SK-N-SH (cell line): Measurements from ENCODE around the gene GSG1L2. TPM values are rescaled to one million over a fixed set of nuclear protein-coding genes. Genes with fewer than 3 reads are reported as not detected.

Source experiments
- CTCF ChIA-PET: fragments of 300-600, 350-600 bp; formaldehyde crosslinking; extraction: SDS; loops from one replicate; lab custom pipeline; 2021; lab: Yijun Ruan, JAX
- POLR2A ChIA-PET: fragments of 350-600 bp; sonication (Branson Sonifier 250); formaldehyde crosslinking; extraction: SDS; loops from one replicate; lab custom pipeline; 2020; ENCODE audit warnings: antibody characterized with exemption, inconsistent platforms; lab: Yijun Ruan, JAX
- DNase-seq: peaks from one replicate; pipeline ENCODE4 v3.0.0; 2012
- H2AFZ ChIP-seq: fragments of 200-600 bp; sonication (generic); 2 replicates; pipeline ENCODE4 v1.8.1; 2016; ENCODE audit warnings: antibody characterized with exemption, mild to moderate bottlenecking, low read depth
- H3F3A ChIP-seq: fragments of 200-600 bp; sonication (generic); replicated peaks from 2 replicates; pipeline ENCODE3; 2016; ENCODE audit warnings: antibody characterized with exemption, mild to moderate bottlenecking; ENCODE audit not compliant: insufficient read depth
- H3K27ac ChIP-seq, 2 experiments: fragments of 200-500 bp in 1 of 2; fragments of 200-600 bp in 1 of 2; sonication (Bioruptor generic) in 1 of 2; sonication (generic), shearing (Covaris generic) in 1 of 2; 2 replicates each; pipeline versions ENCODE4 v1.5.1 to v1.6.1; 2014 to 2016; ENCODE audit warnings: low read depth in 2 of 2, inconsistent platforms in 1 of 2, low read length in 1 of 2, mild to moderate bottlenecking in 1 of 2, mixed read lengths in 1 of 2
- H3K27me3 ChIP-seq: fragments of 200-600 bp; sonication (generic), shearing (Covaris generic); 2 replicates; pipeline ENCODE4 v1.6.1; 2016; ENCODE audit warnings: mixed run types; ENCODE audit not compliant: insufficient read depth
- H3K36me3 ChIP-seq, 2 experiments: fragments of 200-500 bp in 1 of 2; fragments of 200-600 bp in 1 of 2; sonication (Bioruptor generic) in 1 of 2; sonication (generic) in 1 of 2; replicated peaks in 1 of 2; 2 replicates each; pipeline versions ENCODE3 to v1.5.1; 2014 to 2016; ENCODE audit warnings: low read length in 1 of 2, mild to moderate bottlenecking in 1 of 2; ENCODE audit not compliant: insufficient read depth in 2 of 2, control insufficient read depth in 1 of 2
- H3K4me1 ChIP-seq, 2 experiments: fragments of 200-500 bp in 1 of 2; fragments of 200-600 bp in 1 of 2; sonication (Bioruptor generic) in 1 of 2; sonication (generic), shearing (Covaris generic) in 1 of 2; 2 replicates each; pipeline versions ENCODE4 v1.5.1 to v1.6.1; 2014 to 2016; ENCODE audit warnings: low read depth in 1 of 2, low read length in 1 of 2, mixed run types in 1 of 2; ENCODE audit not compliant: insufficient read depth in 2 of 2, control insufficient read depth in 1 of 2
- H3K4me2 ChIP-seq: fragments of 200-600 bp; sonication (generic), shearing (Covaris generic); 2 replicates; pipeline ENCODE4 v1.6.1; 2017; ENCODE audit warnings: mixed run types
- H3K4me3 ChIP-seq, 2 experiments: fragments of 200-500 bp in 1 of 2; fragments of 200-600 bp in 1 of 2; sonication (Bioruptor generic) in 1 of 2; sonication (generic), shearing (Covaris generic) in 1 of 2; 2 replicates each; pipeline versions ENCODE4 v1.5.1 to v1.8.1; 2014 to 2016; ENCODE audit warnings: low read depth in 2 of 2, inconsistent platforms in 1 of 2, low read length in 1 of 2, mild to moderate bottlenecking in 1 of 2, mixed read lengths in 1 of 2, moderate library complexity in 1 of 2
- H3K79me2 ChIP-seq: fragments of 200-600 bp; sonication (generic); 2 replicates; pipeline ENCODE4 v1.8.1; 2017; ENCODE audit warnings: mild to moderate bottlenecking; ENCODE audit not compliant: insufficient read depth
- H3K9ac ChIP-seq: fragments of 200-600 bp; sonication (generic); 2 replicates; pipeline ENCODE4 v1.6.1; 2017; ENCODE audit warnings: mixed run types
- H3K9me2 ChIP-seq: fragments of 200-600 bp; sonication (generic); 2 replicates; pipeline ENCODE4 v1.6.1; 2017; ENCODE audit warnings: mixed run types
- H3K9me3 ChIP-seq: fragments of 200-600 bp; sonication (generic); 2 replicates; pipeline ENCODE4 v1.6.1; 2017; ENCODE audit warnings: mixed run types, mild to moderate bottlenecking, moderate library complexity
- H4K20me1 ChIP-seq: fragments of 200-600 bp; sonication (generic); 2 replicates; pipeline ENCODE4 v1.6.1; 2017; ENCODE audit warnings: mild to moderate bottlenecking, mixed run types; ENCODE audit not compliant: insufficient read depth
- ELF1 ChIP-seq: IDR thresholded peaks from 2 replicates; pipeline ENCODE4 v1.4.0; 2012
- EP300 ChIP-seq, 2 experiments: IDR thresholded peaks; 2 replicates each; pipeline versions ENCODE4 v1.4.0 to v1.6.1; 2012; ENCODE audit warnings: borderline replicate concordance in 1 of 2, low read depth in 1 of 2, low read length in 1 of 2
- EZH2phosphoT487 ChIP-seq: fragments of 200-600 bp; sonication (generic); IDR thresholded peaks from 2 replicates; pipeline ENCODE4 v1.6.1; 2017; ENCODE audit warnings: low read depth, mixed run types, mild to moderate bottlenecking, antibody characterized with exemption, moderate library complexity, borderline replicate concordance
- FOXM1 ChIP-seq: IDR thresholded peaks from 2 replicates; pipeline ENCODE4 v1.4.0; 2012; ENCODE audit warnings: low read depth, mild to moderate bottlenecking
- GABPA ChIP-seq: IDR thresholded peaks from 2 replicates; pipeline ENCODE4 v1.4.0; 2012; ENCODE audit warnings: low read depth, mild to moderate bottlenecking
- JUND ChIP-seq: IDR thresholded peaks from 2 replicates; pipeline ENCODE4 v1.4.0; 2012
- MXI1 ChIP-seq: IDR thresholded peaks from 2 replicates; pipeline ENCODE4 v1.6.1; 2012; ENCODE audit warnings: mild to moderate bottlenecking, low read depth, low read length, improper control_type of control experiment
- NRF1 ChIP-seq: IDR thresholded peaks from 2 replicates; pipeline ENCODE4 v1.6.1; 2012; ENCODE audit warnings: low read depth, mild to moderate bottlenecking, low read length
- POLR2AphosphoS5 ChIP-seq: IDR thresholded peaks from 2 replicates; pipeline ENCODE4 v1.6.1; 2012; ENCODE audit warnings: low read depth, low read length
- RAD21 ChIP-seq: IDR thresholded peaks from 2 replicates; pipeline ENCODE4 v1.6.1; 2012; ENCODE audit warnings: mild to moderate bottlenecking, low read length
- RFX5 ChIP-seq: IDR thresholded peaks from 2 replicates; pipeline ENCODE4 v1.6.1; 2012; ENCODE audit warnings: mild to moderate bottlenecking, improper control_type of control experiment, low read length
- SMC3 ChIP-seq: IDR thresholded peaks from 2 replicates; pipeline ENCODE4 v1.6.1; 2012; ENCODE audit warnings: low read depth, low read length, improper control_type of control experiment
- TCF12 ChIP-seq: IDR thresholded peaks from 2 replicates; pipeline ENCODE4 v1.4.0; 2012
- TEAD4 ChIP-seq: IDR thresholded peaks from 2 replicates; pipeline ENCODE4 v1.4.0; 2012; ENCODE audit warnings: mild to moderate bottlenecking, borderline replicate concordance; ENCODE audit not compliant: insufficient read depth
- YY1 ChIP-seq: IDR thresholded peaks from 2 replicates; pipeline ENCODE4 v1.4.0; 2012; ENCODE audit warnings: low read depth, mild to moderate bottlenecking
- WGBS: methylation state at CpG from one replicate; pipeline ENCODE4 v1.1.6; 2017; ENCODE audit warnings: low lambda C conversion rate; 5-methylcytosine and 5-hydroxymethylcytosine counted together
- polyA plus RNA-seq, 3 experiments: library from polyadenylated mRNA; depleted of rRNA; stranded (reverse); fragments of >200 nt; gene quantifications; 2 replicates each; pipeline ENCODE4 v1.2.3, GENCODE V29; 2012
- TF ChIP-seq, protein P1 (sequence below): IDR thresholded peaks from 2 replicates; pipeline ENCODE4 v1.4.0; 2012; ENCODE audit warnings: low read depth
- TF ChIP-seq, protein P2 (sequence below): IDR thresholded peaks from 2 replicates; pipeline ENCODE4; 2012
- TF ChIP-seq, protein P3 (sequence below): IDR thresholded peaks from 2 replicates; pipeline ENCODE4 v1.6.1; 2012; ENCODE audit warnings: mild to moderate bottlenecking, low read depth, low read length, moderate library complexity

The GSG1L2 gene
- polyA plus RNA-seq, 1 of the 3 experiments (the other 2 are of a cell fraction) = not detected

DNA sequence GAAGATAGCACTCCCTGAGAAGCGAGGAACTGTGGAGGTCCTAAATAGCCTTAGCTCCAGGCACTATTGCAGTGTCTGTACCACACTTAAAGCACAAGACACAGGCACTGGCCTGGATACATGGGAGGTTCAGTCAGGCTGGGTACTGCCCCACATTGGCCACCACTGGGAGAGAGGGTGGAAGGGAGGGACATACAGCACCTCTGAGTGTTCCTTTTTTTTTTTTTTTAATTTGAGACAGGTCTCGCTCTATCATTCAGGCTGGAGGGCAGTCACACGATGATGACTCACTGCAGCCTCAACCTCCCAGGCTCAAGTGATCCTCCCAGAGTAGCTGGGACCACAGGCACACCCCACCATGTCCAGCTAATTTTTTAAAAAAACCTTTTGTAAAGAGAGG lies 1.4 kb downstream of the GSG1L2 start (continued):
- TF ChIP-seq GABPA = no peak
- no peak for TF ChIP-seq ELF1

DNA sequence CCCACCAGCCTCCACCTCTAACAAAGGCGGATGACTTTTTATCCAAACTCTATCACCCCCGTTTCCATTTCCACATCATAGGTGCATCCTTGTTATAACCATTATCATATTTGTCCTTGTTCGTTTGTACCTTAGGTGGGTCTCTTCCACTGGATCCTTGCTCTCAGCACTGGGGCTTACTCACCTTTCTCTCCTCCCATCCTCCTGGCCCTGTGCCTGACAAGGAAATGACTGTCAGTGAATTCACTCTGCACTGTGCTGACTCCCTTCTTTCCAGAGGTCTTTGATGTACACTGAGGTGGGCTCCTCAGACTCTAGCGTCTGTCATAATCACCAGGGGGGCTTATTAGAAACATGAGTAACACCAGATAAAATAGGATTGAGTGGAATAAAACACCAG lies 3.1 kb downstream of the GSG1L2 start:
- Histone ChIP-seq H3K9me2 (no peaks in the 10 kb centered on the region), H3K9me3 (no peaks in the 10 kb centered on the region), H3K27me3 (peaks cover under 1% of the 10 kb centered on the region; the same call in 1 of the 2 replicates), H3K4me3 (no peak overlapping the region), H3K36me3 (no peaks in the 10 kb centered on the region), H3F3A (no peaks in the 10 kb centered on the region), H4K20me1 (no peaks in the 10 kb centered on the region), H2AFZ (no peak overlapping the region), H3K4me2 (no peak overlapping the region), H3K9ac (no peak overlapping the region), H3K27ac (no peak overlapping the region), H3K79me2 (no peaks in the 10 kb centered on the region), H3K4me1 (no peaks in the 10 kb centered on the region)
- DNase-seq = no peak
- CTCF ChIA-PET = no interaction called here
- TF ChIP-seq, protein P1, sequence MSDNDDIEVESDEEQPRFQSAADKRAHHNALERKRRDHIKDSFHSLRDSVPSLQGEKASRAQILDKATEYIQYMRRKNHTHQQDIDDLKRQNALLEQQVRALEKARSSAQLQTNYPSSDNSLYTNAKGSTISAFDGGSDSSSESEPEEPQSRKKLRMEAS = no peak
- TF ChIP-seq SMC3 (no peak), RAD21 (no peak), TEAD4 (no peak), EZH2phosphoT487 (no peak)
- POLR2A ChIA-PET = no interaction called here
- 10% methylated on average over 4 of the region's 4 CpGs for WGBS

DNA sequence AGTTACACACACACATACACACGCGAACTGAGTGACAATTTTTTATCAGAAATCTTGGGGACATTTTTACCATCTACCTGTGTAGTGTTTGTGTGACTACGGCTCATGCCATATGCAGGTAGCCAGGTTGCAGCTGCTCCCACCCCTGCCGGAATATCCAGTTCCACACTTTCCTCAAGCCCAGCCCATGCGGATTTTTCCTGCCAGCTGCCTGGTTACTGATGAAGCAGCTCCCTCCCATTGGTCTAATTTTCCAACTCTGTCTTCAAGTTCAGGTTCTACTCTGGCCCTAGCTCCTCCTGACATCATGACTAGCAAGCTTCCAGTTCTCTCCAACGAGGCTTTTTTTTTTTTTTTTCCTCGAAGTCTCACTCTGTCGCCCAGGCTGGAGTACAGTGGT lies 4.8 kb downstream of the GSG1L2 start:
- Histone ChIP-seq H3F3A (no peaks in the 10 kb centered on the region), H3K27ac (no peak overlapping the region), H3K4me2 (no peak overlapping the region), H3K9ac (no peak overlapping the region), H4K20me1 (no peaks in the 10 kb centered on the region), H2AFZ (no peak overlapping the region)
- peak; percentile 17 for DNase-seq
- TF ChIP-seq RFX5 = peak; percentile 98
- TF ChIP-seq RAD21 = no peak
- TF ChIP-seq, all 33 proteins: peak for 1
- Histone ChIP-seq H3K9me3 (no peaks in the 10 kb centered on the region), H3K9me2 (no peaks in the 10 kb centered on the region), H3K36me3 (no peaks in the 10 kb centered on the region), H3K79me2 (no peaks in the 10 kb centered on the region), H3K27me3 (peaks cover 13% of the 10 kb centered on the region; the same call in 1 of the 2 replicates), H3K4me3 (no peak overlapping the region), H3K4me1 (no peaks in the 10 kb centered on the region)
- WGBS = 28% methylated on average over 8 of the region's 8 CpGs
- ChIA-PET CTCF (no interaction called here), POLR2A (no interaction called here)

DNA sequence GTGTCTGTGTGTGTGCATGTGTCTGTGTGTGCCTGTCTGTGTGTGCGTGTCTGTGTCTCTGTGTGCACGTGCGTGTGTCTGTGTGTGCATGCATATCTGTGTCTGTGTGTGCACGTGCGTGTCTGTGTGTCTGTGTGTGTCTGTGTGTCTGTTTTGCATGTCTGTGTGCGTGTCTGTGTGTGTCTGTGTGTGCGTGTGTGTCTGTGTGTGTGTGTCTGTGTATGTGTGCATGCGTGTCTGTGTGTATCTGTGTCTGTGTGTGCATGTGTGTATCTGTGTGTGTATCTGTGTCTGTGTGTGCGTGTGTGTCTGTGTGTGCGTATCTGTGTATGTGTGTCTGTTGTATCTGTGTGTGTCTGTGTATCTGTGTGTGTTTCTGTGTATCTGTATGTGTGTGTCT lies 5.4 kb downstream of the GSG1L2 start:
- WGBS = 16% methylated on average over 5 of the region's 10 CpGs
- Histone ChIP-seq H2AFZ (no peak overlapping the region), H3K9me2 (no peaks in the 10 kb centered on the region), H3K79me2 (no peaks in the 10 kb centered on the region), H4K20me1 (no peaks in the 10 kb centered on the region), H3K4me1 (no peaks in the 10 kb centered on the region), H3K36me3 (no peaks in the 10 kb centered on the region), H3K27me3 (peaks cover 13% of the 10 kb centered on the region; the same call in 1 of the 2 replicates), H3K9ac (no peak overlapping the region), H3K4me3 (no peak overlapping the region), H3F3A (no peaks in the 10 kb centered on the region), H3K9me3 (no peaks in the 10 kb centered on the region), H3K4me2 (no peak overlapping the region), H3K27ac (no peak overlapping the region)
- CTCF ChIA-PET = no interaction called here
- no peak for DNase-seq
- POLR2A ChIA-PET = no interaction called here
- no peak for TF ChIP-seq SMC3
- TF ChIP-seq, protein P2, sequence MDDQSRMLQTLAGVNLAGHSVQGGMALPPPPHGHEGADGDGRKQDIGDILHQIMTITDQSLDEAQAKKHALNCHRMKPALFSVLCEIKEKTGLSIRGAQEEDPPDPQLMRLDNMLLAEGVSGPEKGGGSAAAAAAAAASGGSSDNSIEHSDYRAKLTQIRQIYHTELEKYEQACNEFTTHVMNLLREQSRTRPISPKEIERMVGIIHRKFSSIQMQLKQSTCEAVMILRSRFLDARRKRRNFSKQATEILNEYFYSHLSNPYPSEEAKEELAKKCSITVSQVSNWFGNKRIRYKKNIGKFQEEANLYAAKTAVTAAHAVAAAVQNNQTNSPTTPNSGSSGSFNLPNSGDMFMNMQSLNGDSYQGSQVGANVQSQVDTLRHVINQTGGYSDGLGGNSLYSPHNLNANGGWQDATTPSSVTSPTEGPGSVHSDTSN = no peak
- TF ChIP-seq POLR2AphosphoS5 = no peak
- TF ChIP-seq ELF1 = no peak
- TF ChIP-seq YY1 = no peak
- TF ChIP-seq MXI1 = no peak
- TF ChIP-seq FOXM1 = no peak
- TF ChIP-seq, protein P3, sequence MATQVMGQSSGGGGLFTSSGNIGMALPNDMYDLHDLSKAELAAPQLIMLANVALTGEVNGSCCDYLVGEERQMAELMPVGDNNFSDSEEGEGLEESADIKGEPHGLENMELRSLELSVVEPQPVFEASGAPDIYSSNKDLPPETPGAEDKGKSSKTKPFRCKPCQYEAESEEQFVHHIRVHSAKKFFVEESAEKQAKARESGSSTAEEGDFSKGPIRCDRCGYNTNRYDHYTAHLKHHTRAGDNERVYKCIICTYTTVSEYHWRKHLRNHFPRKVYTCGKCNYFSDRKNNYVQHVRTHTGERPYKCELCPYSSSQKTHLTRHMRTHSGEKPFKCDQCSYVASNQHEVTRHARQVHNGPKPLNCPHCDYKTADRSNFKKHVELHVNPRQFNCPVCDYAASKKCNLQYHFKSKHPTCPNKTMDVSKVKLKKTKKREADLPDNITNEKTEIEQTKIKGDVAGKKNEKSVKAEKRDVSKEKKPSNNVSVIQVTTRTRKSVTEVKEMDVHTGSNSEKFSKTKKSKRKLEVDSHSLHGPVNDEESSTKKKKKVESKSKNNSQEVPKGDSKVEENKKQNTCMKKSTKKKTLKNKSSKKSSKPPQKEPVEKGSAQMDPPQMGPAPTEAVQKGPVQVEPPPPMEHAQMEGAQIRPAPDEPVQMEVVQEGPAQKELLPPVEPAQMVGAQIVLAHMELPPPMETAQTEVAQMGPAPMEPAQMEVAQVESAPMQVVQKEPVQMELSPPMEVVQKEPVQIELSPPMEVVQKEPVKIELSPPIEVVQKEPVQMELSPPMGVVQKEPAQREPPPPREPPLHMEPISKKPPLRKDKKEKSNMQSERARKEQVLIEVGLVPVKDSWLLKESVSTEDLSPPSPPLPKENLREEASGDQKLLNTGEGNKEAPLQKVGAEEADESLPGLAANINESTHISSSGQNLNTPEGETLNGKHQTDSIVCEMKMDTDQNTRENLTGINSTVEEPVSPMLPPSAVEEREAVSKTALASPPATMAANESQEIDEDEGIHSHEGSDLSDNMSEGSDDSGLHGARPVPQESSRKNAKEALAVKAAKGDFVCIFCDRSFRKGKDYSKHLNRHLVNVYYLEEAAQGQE = no peak
- no peak for TF ChIP-seq JUND
- TF ChIP-seq NRF1 = no peak
- no peak for TF ChIP-seq EP300 (IDR thresholded peaks at IDR 0.05; ENCODE audit: borderline replicate concordance in 1 of 2, low read depth in 1 of 2, low read length in 1 of 2)
- TF ChIP-seq TCF12 = no peak
